Astrocyte (in vitro differentiated cells and primary cell): ENCODE data around the gene CLHC1. TPM values are rescaled to one million over a fixed set of nuclear protein-coding genes. Genes with fewer than 3 reads are reported as not detected.

Source experiments
- DNase-seq: peaks from one replicate; pipeline ENCODE4 v3.0.0-alpha.2; 2010; ENCODE audit warnings: low read depth
- FAIRE-seq: peaks from 2 replicates; lab custom pipeline; 2011; peaks lifted over from hg19 to GRCh38; lab: Jason Lieb, UNC
- H2AFZ ChIP-seq: 2 replicates; pipeline ENCODE4 v1.6.0; 2012; ENCODE audit warnings: low read depth, low read length, inconsistent platforms
- H3K27ac ChIP-seq: 2 replicates; pipeline ENCODE4 v1.5.1; 2011; ENCODE audit warnings: low read depth, low read length, inconsistent platforms
- H3K27me3 ChIP-seq: 2 replicates; pipeline ENCODE4 v1.6.0; 2011; ENCODE audit warnings: low read length, inconsistent platforms; ENCODE audit not compliant: insufficient read depth
- H3K36me3 ChIP-seq: 2 replicates; pipeline ENCODE4 v1.5.1; 2011; ENCODE audit warnings: low read length, inconsistent platforms; ENCODE audit not compliant: insufficient read depth
- H3K4me1 ChIP-seq: 2 replicates; pipeline ENCODE4 v1.5.1; 2011; ENCODE audit warnings: low read length, inconsistent platforms; ENCODE audit not compliant: insufficient read depth
- H3K4me2 ChIP-seq: 2 replicates; pipeline ENCODE4 v1.6.0; 2012; ENCODE audit warnings: low read length, inconsistent platforms
- H3K4me3 ChIP-seq: 2 replicates; pipeline ENCODE4 v1.5.1; 2011; ENCODE audit warnings: low read depth, mild to moderate bottlenecking, low read length, inconsistent platforms; ENCODE audit not compliant: insufficient read depth
- H3K79me2 ChIP-seq: 2 replicates; pipeline ENCODE4 v1.6.0; 2012; ENCODE audit warnings: mild to moderate bottlenecking, low read length, inconsistent platforms; ENCODE audit not compliant: insufficient read depth
- H3K9ac ChIP-seq: 2 replicates; pipeline ENCODE4 v1.6.0; 2012; ENCODE audit warnings: mild to moderate bottlenecking, low read length, inconsistent platforms
- H3K9me3 ChIP-seq: 2 replicates; pipeline ENCODE4 v1.5.1; 2012; ENCODE audit warnings: low read depth, mild to moderate bottlenecking, low read length, inconsistent platforms; ENCODE audit not compliant: insufficient read depth
- H4K20me1 ChIP-seq: 2 replicates; pipeline ENCODE4 v1.6.0; 2012; ENCODE audit warnings: low read length, inconsistent platforms; ENCODE audit not compliant: insufficient read depth
- H3K27ac Mint-ChIP-seq: one replicate; pipeline ENCODE4 v1.8.0; 2021; ENCODE audit warnings: mild to moderate bottlenecking, mixed read lengths; ENCODE audit not compliant: unreplicated experiment
- H3K27me3 Mint-ChIP-seq: one replicate; pipeline ENCODE4 v1.8.0; 2021; ENCODE audit warnings: low read depth, mixed read lengths; ENCODE audit not compliant: unreplicated experiment
- H3K36me3 Mint-ChIP-seq: one replicate; pipeline ENCODE4 v1.8.0; 2021; ENCODE audit warnings: low read depth, mixed read lengths; ENCODE audit not compliant: unreplicated experiment
- H3K4me1 Mint-ChIP-seq: one replicate; pipeline ENCODE4 v1.8.0; 2021; ENCODE audit warnings: low read depth, mixed read lengths; ENCODE audit not compliant: unreplicated experiment
- H3K4me3 Mint-ChIP-seq: one replicate; pipeline ENCODE4 v1.8.0; 2021; ENCODE audit warnings: mild to moderate bottlenecking, moderate library complexity, mixed read lengths; ENCODE audit not compliant: unreplicated experiment
- H3K9me3 Mint-ChIP-seq: one replicate; pipeline ENCODE4 v1.8.0; 2021; ENCODE audit warnings: mild to moderate bottlenecking, mixed read lengths; ENCODE audit not compliant: unreplicated experiment
- CTCF ChIP-seq: IDR thresholded peaks from 2 replicates; pipeline ENCODE4 v1.5.1; 2011; ENCODE audit warnings: low read depth, mild to moderate bottlenecking, inconsistent platforms, low read length, moderate library complexity; ENCODE audit not compliant: insufficient read depth
- EZH2 ChIP-seq: IDR thresholded peaks from 2 replicates; pipeline ENCODE4 v1.6.1; 2012; ENCODE audit warnings: mild to moderate bottlenecking, low read length, inconsistent platforms; ENCODE audit not compliant: insufficient read depth
- total RNA-seq: library from RNA; stranded (reverse); gene quantifications from 2 replicates; pipeline ENCODE4 v1.2.1, GENCODE V29; 2021

Gene CLHC1
- total RNA-seq, 1 donor from 2014 or later: 17.5 TPM

DNA sequence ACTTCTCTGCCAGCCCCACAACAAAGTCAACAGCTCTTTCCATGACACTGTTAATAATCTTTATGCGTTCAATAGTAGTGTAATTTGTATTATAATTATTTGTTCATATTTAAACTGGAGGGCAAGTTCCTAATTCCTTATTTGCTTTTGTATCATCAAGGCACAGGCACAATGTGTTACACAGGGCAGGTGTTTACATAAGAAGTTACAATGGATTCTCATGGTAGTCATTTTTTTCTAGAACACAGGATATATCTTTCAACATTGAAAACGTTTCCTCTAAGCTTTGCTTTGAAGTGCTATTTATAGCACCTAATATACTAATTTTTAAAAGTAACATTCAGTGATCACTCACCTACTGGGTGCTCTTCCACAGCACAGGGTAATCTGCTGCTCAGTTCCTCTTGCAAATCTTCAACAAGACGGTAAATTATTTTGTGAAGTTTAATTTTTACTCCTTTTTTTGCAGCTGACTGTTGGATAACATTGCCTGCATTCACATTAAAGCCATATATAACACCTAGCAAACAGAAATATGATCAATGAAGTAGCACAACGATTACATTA lies 7.6 kb upstream of the CLHC1 start:
- H3K9me3 Mint-ChIP-seq: no peaks in the 10 kb centered on the region
- H3K27me3 Mint-ChIP-seq: no peaks in the 10 kb centered on the region
- peaks cover 22% of the 10 kb centered on the region for H4K20me1 ChIP-seq
- no peak overlapping the region for H3K4me3 Mint-ChIP-seq
- no peak overlapping the region for H2AFZ ChIP-seq
- peaks cover 34% of the 10 kb centered on the region for H3K36me3 ChIP-seq
- no peak overlapping the region for H3K4me3 ChIP-seq
- no peaks in the 10 kb centered on the region for H3K27me3 ChIP-seq
- DNase-seq: no peak
- peaks cover 7% of the 10 kb centered on the region for H3K36me3 Mint-ChIP-seq
- H3K9ac ChIP-seq: no peak overlapping the region
- H3K4me1 ChIP-seq: peaks cover 3% of the 10 kb centered on the region
- no peak for TF ChIP-seq CTCF
- TF ChIP-seq EZH2: no peak
- peaks cover 7% of the 10 kb centered on the region for H3K4me1 Mint-ChIP-seq
- H3K27ac Mint-ChIP-seq: no peak overlapping the region
- H3K27ac ChIP-seq: no peak overlapping the region
- no peaks in the 10 kb centered on the region for H3K9me3 ChIP-seq
- no peak overlapping the region for H3K4me2 ChIP-seq
- FAIRE-seq: no peak
- peaks cover 13% of the 10 kb centered on the region for H3K79me2 ChIP-seq

DNA sequence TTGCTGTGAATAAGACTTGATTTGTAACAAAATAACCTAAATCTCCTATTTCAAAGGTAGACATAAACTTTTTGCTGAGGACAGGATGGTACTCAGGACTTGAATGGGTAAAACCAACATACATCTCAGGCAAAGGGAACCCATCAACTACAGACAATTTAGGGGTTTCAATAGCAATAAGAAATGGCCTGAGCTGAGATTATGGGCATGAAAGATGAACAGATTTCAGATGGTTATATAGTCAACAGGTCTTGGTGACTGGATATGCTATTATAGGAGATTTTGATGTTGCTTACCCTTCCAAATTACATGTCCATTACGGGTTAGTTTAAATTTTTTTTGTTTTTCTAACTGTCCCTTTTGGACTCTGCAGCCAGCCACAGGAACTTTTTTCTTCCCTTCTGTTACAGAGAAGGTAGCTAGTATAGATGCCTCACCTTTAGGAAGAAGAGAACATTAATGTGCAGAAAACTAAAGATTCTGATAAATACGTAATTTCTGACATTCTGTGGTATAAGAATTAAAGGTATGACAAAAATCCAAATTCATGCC lies 5.0 kb upstream of the CLHC1 start:
- no peak overlapping the region for H3K4me3 ChIP-seq
- H3K4me1 Mint-ChIP-seq: peaks cover 14% of the 10 kb centered on the region
- H3K9me3 Mint-ChIP-seq: no peaks in the 10 kb centered on the region
- no peaks in the 10 kb centered on the region for H3K27me3 ChIP-seq
- no peak overlapping the region for H3K4me3 Mint-ChIP-seq
- H3K9ac ChIP-seq: no peak overlapping the region
- H3K27ac ChIP-seq: no peak overlapping the region
- H3K9me3 ChIP-seq: no peaks in the 10 kb centered on the region
- peaks cover 14% of the 10 kb centered on the region for H3K4me1 ChIP-seq
- H3K36me3 ChIP-seq: peaks cover 40% of the 10 kb centered on the region
- no peak for DNase-seq
- no peak overlapping the region for H2AFZ ChIP-seq
- H4K20me1 ChIP-seq: peaks cover 40% of the 10 kb centered on the region
- H3K27ac Mint-ChIP-seq: no peak overlapping the region
- no peaks in the 10 kb centered on the region for H3K27me3 Mint-ChIP-seq
- H3K79me2 ChIP-seq: peaks cover 37% of the 10 kb centered on the region
- no peak for FAIRE-seq
- TF ChIP-seq CTCF (no peak), EZH2 (no peak)
- H3K36me3 Mint-ChIP-seq: peaks cover 20% of the 10 kb centered on the region
- H3K4me2 ChIP-seq: no peak overlapping the region
